T-cell (primary cell): ENCODE measurements around the gene FSTL4. TPM values are rescaled to one million over a fixed set of nuclear protein-coding genes. Genes with fewer than 3 reads are reported as not detected.

Source experiments
- ATAC-seq, 4 experiments: fragments of 200-7000 bp in 3 of 4; fragments of 150-1000 bp in 1 of 4; cut with Tn5 transposase; replicated peaks in 1 of 4; 1 replicate in 3 of 4; 2 replicates in 1 of 4; pipeline ENCODE4 v1.10.0; 2021; ENCODE audit warnings: moderate library complexity in 3 of 4, mild to moderate bottlenecking in 2 of 4, moderate number of reproducible peaks in 1 of 4
- CTCF ChIA-PET, 2 donors: fragments of 300-600 bp; sonication (Branson Sonifier 250); formaldehyde crosslinking; loops; one replicate each; lab custom pipeline; 2022; ENCODE audit warnings: antibody characterized with exemption in 2 of 2; lab: Charles Lee
- POLR2A ChIA-PET, 2 donors: fragments of 300-600 bp; sonication (Branson Sonifier 250); formaldehyde crosslinking; loops; one replicate each; lab custom pipeline; 2022; ENCODE audit warnings: antibody characterized with exemption in 2 of 2; lab: Charles Lee
- DNase-seq, 35 experiments: peaks; one replicate each; pipeline versions ENCODE4 v3.0.0 to v3.0.0-alpha.2; 2013 to 2023
- H3K27ac ChIP-seq: one replicate; pipeline ENCODE4 v1.5.1; 2013; ENCODE audit warnings: low read length
- H3K27me3 ChIP-seq, 2 experiments: replicated peaks in 1 of 2; 1 replicate in 1 of 2; 2 replicates in 1 of 2; pipeline versions ENCODE4 v1.6.1 to v1.7.0; 2013; ENCODE audit warnings: low read length in 1 of 2, mixed read lengths in 1 of 2; ENCODE audit not compliant: control insufficient read depth in 2 of 2, insufficient read depth in 2 of 2; ENCODE audit errors: extremely low read depth in 1 of 2
- H3K36me3 ChIP-seq, 2 donors: 1 replicate in 1 of 2; 2 replicates in 1 of 2; pipeline versions ENCODE4 v1.6.1 to v1.7.0; 2013; ENCODE audit warnings: low read length in 1 of 2; ENCODE audit not compliant: control insufficient read depth in 2 of 2, insufficient read depth in 1 of 2; ENCODE audit errors: extremely low read depth in 1 of 2
- H3K4me1 ChIP-seq, 2 experiments: 1 replicate in 1 of 2; 2 replicates in 1 of 2; pipeline versions ENCODE4 v1.6.1 to v1.7.0; 2013; ENCODE audit warnings: low read length in 2 of 2, mixed read lengths in 1 of 2; ENCODE audit not compliant: insufficient read depth in 2 of 2, control insufficient read depth in 1 of 2; ENCODE audit errors: extremely low read depth in 1 of 2
- H3K4me3 ChIP-seq, 2 donors: 1 replicate in 1 of 2; 2 replicates in 1 of 2; pipeline versions ENCODE4 v1.5.1 to v1.7.0; 2013; ENCODE audit warnings: mild to moderate bottlenecking in 2 of 2, low read length in 1 of 2, moderate library complexity in 1 of 2; ENCODE audit not compliant: control insufficient read depth in 1 of 2; ENCODE audit errors: extremely low read depth in 1 of 2
- H3K9me3 ChIP-seq: 2 replicates; pipeline ENCODE4 v1.7.0; 2013
- H3K27ac Mint-ChIP-seq, 2 donors: one replicate each; pipeline ENCODE4 v1.8.0; 2020 to 2021; ENCODE audit warnings: mild to moderate bottlenecking in 2 of 2, mixed read lengths in 2 of 2
- H3K27me3 Mint-ChIP-seq, 2 donors: one replicate each; pipeline ENCODE4 v1.8.0; 2021 to 2022; ENCODE audit warnings: mixed read lengths in 2 of 2
- H3K36me3 Mint-ChIP-seq: one replicate; pipeline ENCODE4 v1.8.0; 2021; ENCODE audit warnings: mixed read lengths
- H3K4me1 Mint-ChIP-seq, 3 donors: one replicate each; pipeline ENCODE4 v1.8.0; 2020 to 2022; ENCODE audit warnings: mixed read lengths in 3 of 3, mild to moderate bottlenecking in 1 of 3
- H3K4me3 Mint-ChIP-seq, 3 donors: one replicate each; pipeline ENCODE4 v1.8.0; 2020 to 2022; ENCODE audit warnings: mild to moderate bottlenecking in 3 of 3, mixed read lengths in 3 of 3, moderate library complexity in 3 of 3
- H3K9me3 Mint-ChIP-seq, 3 donors: one replicate each; pipeline ENCODE4 v1.8.0; 2020 to 2022; ENCODE audit warnings: mixed read lengths in 3 of 3
- WGBS: methylation state at CpG from one replicate; pipeline ENCODE4 v1.1.5; 2013; ENCODE audit warnings: missing lambda C conversion rate; ENCODE audit not compliant: insufficient coverage; 5-methylcytosine and 5-hydroxymethylcytosine counted together
- total RNA-seq, 35 experiments: library from RNA in 6 of 35; stranded (reverse) in 6 of 35; fragments of 120-200 nt in 1 of 35; gene quantifications; one replicate each; pipeline versions ENCODE4 v1.2.1 to v1.2.4 and lab custom pipeline; 2013 to 2026

FSTL4 gene
- total RNA-seq, 5 donors from 2014 or later (not counting 1 experiment from before 2014, with no cell fraction given): 1.6 TPM; not detected in 3

DNA sequence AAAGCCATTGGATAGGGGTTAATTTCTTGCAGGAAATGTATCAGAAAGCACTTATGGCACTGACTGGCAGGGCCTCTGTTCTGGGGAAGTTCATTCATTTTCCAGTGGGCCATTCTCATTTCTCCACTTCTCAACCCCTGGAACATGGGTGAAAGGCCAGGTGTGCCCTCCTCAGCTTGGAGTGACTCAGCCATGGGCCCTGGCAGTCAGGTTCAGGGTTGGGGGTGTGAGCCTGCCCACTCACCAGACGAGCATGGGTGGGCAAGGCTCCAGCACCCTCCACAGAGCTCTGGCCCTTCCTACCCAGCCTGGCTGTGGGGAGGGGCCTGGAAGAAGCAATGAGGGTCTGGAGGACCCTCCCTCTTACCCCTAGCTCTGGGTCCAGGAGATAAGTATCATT, 386.2 kb downstream of the FSTL4 start:
- ATAC-seq: no peak
- Histone ChIP-seq H3K9me3 (no peaks in the 10 kb centered on the region), H3K36me3 (no peaks in the 10 kb centered on the region), H3K4me3 (no peak overlapping the region), H3K27ac (no peak overlapping the region), H3K4me1 (no peaks in the 10 kb centered on the region), H3K27me3 (peaks cover 0 to 4% of the 10 kb centered on the region in 2 experiments)
- no peak overlapping the region for H3K27ac Mint-ChIP-seq
- no peak overlapping the region for H3K4me3 Mint-ChIP-seq
- ChIA-PET POLR2A (no interaction called here), CTCF (no interaction called here)
- no peaks in the 10 kb centered on the region for H3K9me3 Mint-ChIP-seq
- no peaks in the 10 kb centered on the region for H3K36me3 Mint-ChIP-seq
- no peaks in the 10 kb centered on the region for H3K4me1 Mint-ChIP-seq
- H3K27me3 Mint-ChIP-seq: no peaks in the 10 kb centered on the region
- no CpG with 5 or more reads among the region's 1 CpG for WGBS
- DNase-seq: no peak

GRCh38 chr5:133225671-133226152, 386.6 kb downstream of the FSTL4 start:
- WGBS: 71% methylated on average over 4 of the region's 7 CpGs
- H3K27ac ChIP-seq: no peak overlapping the region
- no peak overlapping the region for H3K27ac Mint-ChIP-seq
- H3K36me3 Mint-ChIP-seq: no peaks in the 10 kb centered on the region
- H3K4me1 ChIP-seq: no peaks in the 10 kb centered on the region
- no peaks in the 10 kb centered on the region for H3K27me3 Mint-ChIP-seq
- CTCF ChIA-PET: no interaction called here
- H3K4me3 ChIP-seq: no peak overlapping the region
- H3K4me1 Mint-ChIP-seq: no peaks in the 10 kb centered on the region
- ATAC-seq (no peak), DNase-seq (no peak)
- H3K9me3 ChIP-seq: no peaks in the 10 kb centered on the region
- no peaks in the 10 kb centered on the region for H3K36me3 ChIP-seq
- POLR2A ChIA-PET: interaction anchor here in 1 of 2 donors (0.6 kb wide), 1 partner anchor 164 kb away, joined by 3 read pairs; no protein-coding TSS in a partner anchor
- no peaks in the 10 kb centered on the region for H3K9me3 Mint-ChIP-seq
- no peak overlapping the region for H3K4me3 Mint-ChIP-seq
- H3K27me3 ChIP-seq: peaks cover 0 to 6% of the 10 kb centered on the region in 2 experiments

DNA sequence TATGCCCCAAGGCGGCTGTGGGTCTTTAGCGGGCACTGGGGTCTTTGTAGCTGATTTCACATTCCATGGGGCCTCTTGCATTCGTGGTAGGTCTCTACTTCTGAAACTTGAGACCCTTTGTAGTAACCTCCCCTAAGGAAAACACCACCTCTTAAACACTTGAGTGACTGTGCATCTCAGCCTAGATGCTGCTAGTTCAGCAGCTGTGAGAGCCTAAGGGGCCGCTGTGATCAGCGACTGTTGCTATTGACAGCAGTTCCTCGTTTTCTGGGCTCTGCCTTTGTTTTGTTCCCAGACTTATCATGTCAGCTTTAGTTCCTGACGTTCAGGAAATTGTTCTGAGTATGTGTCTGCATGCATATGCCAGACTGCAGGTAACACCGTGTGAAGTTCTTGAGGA, 389.4 kb downstream of the FSTL4 start:
- DNase-seq: no peak
- no peak for ATAC-seq
- CTCF ChIA-PET: no interaction called here
- H3K27me3 Mint-ChIP-seq: no peaks in the 10 kb centered on the region
- H3K36me3 Mint-ChIP-seq: no peaks in the 10 kb centered on the region
- Histone ChIP-seq H3K4me3 (no peak overlapping the region), H3K4me1 (no peaks in the 10 kb centered on the region), H3K9me3 (no peaks in the 10 kb centered on the region), H3K36me3 (no peaks in the 10 kb centered on the region), H3K27me3 (peaks cover 0 to 10% of the 10 kb centered on the region in 2 experiments), H3K27ac (no peak overlapping the region)
- H3K27ac Mint-ChIP-seq: no peak overlapping the region
- H3K4me1 Mint-ChIP-seq: no peaks in the 10 kb centered on the region
- H3K4me3 Mint-ChIP-seq: no peak overlapping the region
- no peaks in the 10 kb centered on the region for H3K9me3 Mint-ChIP-seq
- 66% methylated on average over 6 of the region's 8 CpGs for whole genome bisulfite sequencing
- POLR2A ChIA-PET: no interaction called here

DNA sequence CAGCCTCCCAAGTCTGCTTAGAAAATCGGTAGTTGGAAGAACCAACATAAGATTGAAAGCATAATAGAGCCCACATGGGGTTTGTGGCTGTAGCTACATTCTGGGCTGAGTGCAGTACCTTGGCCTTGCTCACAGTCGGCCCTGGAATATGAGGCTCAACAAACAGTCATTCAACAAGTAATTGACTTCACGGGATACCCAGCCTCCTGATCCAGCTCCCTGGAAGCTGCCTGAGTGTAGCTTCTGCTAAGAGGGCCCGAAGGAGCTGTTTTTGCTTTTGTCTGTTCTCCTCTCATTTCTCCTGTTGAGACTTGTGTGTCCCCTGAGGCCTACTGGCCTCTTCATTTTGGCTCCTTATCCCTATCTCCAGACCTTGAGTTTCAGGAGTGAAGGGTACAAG, 389.8 kb downstream of the FSTL4 start:
- CTCF ChIA-PET: no interaction called here
- 90% methylated on average over 3 of the region's 4 CpGs for WGBS
- H3K27ac Mint-ChIP-seq: no peak overlapping the region

DNA sequence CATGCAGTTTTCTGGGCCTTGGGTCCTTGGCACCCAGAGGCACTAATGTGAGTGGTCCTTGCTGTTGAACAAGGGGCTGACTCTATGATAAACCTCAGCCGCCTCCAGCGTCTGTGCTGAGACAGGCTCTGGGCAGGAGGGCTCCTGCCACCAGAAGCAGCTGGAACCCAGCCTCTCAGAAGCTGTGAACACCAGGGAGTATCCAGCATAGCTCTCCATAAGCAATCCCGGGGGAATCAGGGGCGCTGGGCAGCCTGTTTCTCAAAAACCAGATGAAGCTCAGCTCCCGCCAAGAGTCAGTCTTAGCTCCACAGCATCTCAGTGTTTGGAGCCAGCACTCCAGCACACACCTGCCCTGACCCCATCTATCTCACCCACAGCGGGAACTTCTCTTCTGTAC, 390.3 kb downstream of the FSTL4 start:
- H3K27ac Mint-ChIP-seq: no peak overlapping the region
- H3K9me3 Mint-ChIP-seq: no peaks in the 10 kb centered on the region
- H3K36me3 Mint-ChIP-seq: no peaks in the 10 kb centered on the region
- Histone ChIP-seq H3K9me3 (no peaks in the 10 kb centered on the region), H3K36me3 (no peaks in the 10 kb centered on the region), H3K4me1 (no peaks in the 10 kb centered on the region), H3K27me3 (peaks cover 0 to 10% of the 10 kb centered on the region in 2 experiments), H3K27ac (no peak overlapping the region), H3K4me3 (no peak overlapping the region)
- CTCF ChIA-PET: no interaction called here
- H3K4me1 Mint-ChIP-seq: no peaks in the 10 kb centered on the region
- DNase-seq (no peak), ATAC-seq (no peak)
- WGBS: 87% methylated on average over 6 of the region's 6 CpGs
- no peak overlapping the region for H3K4me3 Mint-ChIP-seq
- POLR2A ChIA-PET: no interaction called here
- H3K27me3 Mint-ChIP-seq: no peaks in the 10 kb centered on the region

More for the DNA sequence above, 389.8 kb downstream of the FSTL4 start:
- Histone ChIP-seq H3K4me3 (no peak overlapping the region), H3K9me3 (no peaks in the 10 kb centered on the region), H3K27me3 (peaks cover 0 to 10% of the 10 kb centered on the region in 2 experiments), H3K4me1 (no peaks in the 10 kb centered on the region), H3K27ac (no peak overlapping the region), H3K36me3 (no peaks in the 10 kb centered on the region)
- ATAC-seq (no peak), DNase-seq (peak in 1 of 35 experiments; percentile 15)
- no peaks in the 10 kb centered on the region for H3K4me1 Mint-ChIP-seq
- POLR2A ChIA-PET: no interaction called here
- no peak overlapping the region for H3K4me3 Mint-ChIP-seq
- no peaks in the 10 kb centered on the region for H3K27me3 Mint-ChIP-seq
- no peaks in the 10 kb centered on the region for H3K9me3 Mint-ChIP-seq
- H3K36me3 Mint-ChIP-seq: no peaks in the 10 kb centered on the region

GRCh38 chr5:133220851-133221674, 391.3 kb downstream of the FSTL4 start:
- POLR2A ChIA-PET: no interaction called here
- Mint-ChIP-seq H3K4me3 (no peak overlapping the region), H3K9me3 (no peaks in the 10 kb centered on the region), H3K4me1 (no peaks in the 10 kb centered on the region), H3K36me3 (no peaks in the 10 kb centered on the region), H3K27me3 (no peaks in the 10 kb centered on the region), H3K27ac (no peak overlapping the region)
- Histone ChIP-seq H3K4me3 (no peak overlapping the region), H3K4me1 (no peaks in the 10 kb centered on the region), H3K27ac (no peak overlapping the region), H3K36me3 (no peaks in the 10 kb centered on the region), H3K9me3 (no peaks in the 10 kb centered on the region), H3K27me3 (peaks cover 0 to 10% of the 10 kb centered on the region in 2 experiments)
- CTCF ChIA-PET: no interaction called here
- DNase-seq: peak in 1 of 35 experiments; percentile 14
- no peak for ATAC-seq
- 82% methylated on average over 7 of the region's 12 CpGs for WGBS
